ENCODE data around the gene HYAL1.
"Not testable (repeated sequence)": the region's sequence is repeated elsewhere in the genome, so short reads cannot be mapped to it uniquely, and the experiment has no call there.

The HYAL1 gene

GRCh38 chr3:50293079-50293801 lies 10.1 kb downstream of the HYAL1 start:
- Histone ChIP-seq H3K4me1 (ENCODE audit: control insufficient read depth, insufficient read depth, low read length) (peaks cover 6% of the 10 kb centered on the region), H3K4me3 (ENCODE audit: insufficient read depth, low read depth, low read length) (no peak overlapping the region), H3K9me3 (ENCODE audit: control insufficient read depth, low read length) (no peaks in the 10 kb centered on the region), H3K27ac (ENCODE audit: insufficient read depth, low read depth, low read length, poor library complexity, severe bottlenecking) (peak overlapping the region; percentile 39), H3K27me3 (ENCODE audit: control insufficient read depth, insufficient read depth, low read length, poor library complexity, severe bottlenecking) (no peaks in the 10 kb centered on the region), H3K36me3 (ENCODE audit: control insufficient read depth, insufficient read depth, low read length) (peaks cover 16% of the 10 kb centered on the region)
- 89 to 92% methylated on average over 12 of the region's 12 CpGs for WGBS, 2 experiments

GRCh38 chr3:50292159-50293078 lies 11.0 kb downstream of the HYAL1 start, which contains the start of gene IFRD2:
IFRD2 (minus strand) TSS chr3:50292429; CDS start chr3:50292274, 155 bp downstream.
- Histone ChIP-seq H3K9me3 (ENCODE audit: control insufficient read depth, low read length) (no peaks in the 10 kb centered on the region), H3K4me3 (ENCODE audit: insufficient read depth, low read depth, low read length) (peak within 1 kb of the TSS; percentile 94), H3K27me3 (ENCODE audit: control insufficient read depth, insufficient read depth, low read length, poor library complexity, severe bottlenecking) (no peaks in the 10 kb centered on the region), H3K36me3 (ENCODE audit: control insufficient read depth, insufficient read depth, low read length) (peaks cover 21% of the 10 kb centered on the region), H3K4me1 (ENCODE audit: control insufficient read depth, insufficient read depth, low read length) (peaks cover 4% of the 10 kb centered on the region), H3K27ac (ENCODE audit: insufficient read depth, low read depth, low read length, poor library complexity, severe bottlenecking) (peak within 1 kb of the TSS; percentile 39)
- WGBS, 2 experiments, result 4 to 5% methylated on average over 67 of the region's 67 CpGs

- H3K9me3 ChIP-seq (ENCODE audit: control insufficient read depth, low read length), result no peaks in the 10 kb centered on the region
- no peaks in the 10 kb centered on the region for H3K27me3 ChIP-seq (ENCODE audit: control insufficient read depth, insufficient read depth, low read length, poor library complexity, severe bottlenecking)
- H3K27ac ChIP-seq (ENCODE audit: insufficient read depth, low read depth, low read length, poor library complexity, severe bottlenecking), result no peak overlapping the region
- WGBS, 2 experiments, result 95 to 96% methylated on average over 16 of the region's 16 CpGs
- H3K4me1 ChIP-seq (ENCODE audit: control insufficient read depth, insufficient read depth, low read length), result peaks cover 4% of the 10 kb centered on the region
- no peak overlapping the region for H3K4me3 ChIP-seq (ENCODE audit: insufficient read depth, low read depth, low read length)
- H3K36me3 ChIP-seq (ENCODE audit: control insufficient read depth, insufficient read depth, low read length), result peaks cover 21% of the 10 kb centered on the region
Observed at GRCh38 chr3:50290161-50290641, 13.2 kb downstream of the HYAL1 start.

GRCh38 chr3:50289130-50289529 lies 14.2 kb downstream of the HYAL1 start:
- WGBS, 2 experiments, result 92 to 95% methylated on average over 6 of the region's 6 CpGs
- Histone ChIP-seq H3K9me3 (ENCODE audit: control insufficient read depth, low read length) (no peaks in the 10 kb centered on the region), H3K27me3 (ENCODE audit: control insufficient read depth, insufficient read depth, low read length, poor library complexity, severe bottlenecking) (no peaks in the 10 kb centered on the region)

GRCh38 chr3:50288387-50289007 lies 14.9 kb downstream of the HYAL1 start:
- no peak overlapping the region for H3K4me3 ChIP-seq (ENCODE audit: insufficient read depth, low read depth, low read length)
- peaks cover 4% of the 10 kb centered on the region for H3K4me1 ChIP-seq (ENCODE audit: control insufficient read depth, insufficient read depth, low read length)
- no peaks in the 10 kb centered on the region for H3K27me3 ChIP-seq (ENCODE audit: control insufficient read depth, insufficient read depth, low read length, poor library complexity, severe bottlenecking)
- no peak overlapping the region for H3K27ac ChIP-seq (ENCODE audit: insufficient read depth, low read depth, low read length, poor library complexity, severe bottlenecking)
- peaks cover 21% of the 10 kb centered on the region for H3K36me3 ChIP-seq (ENCODE audit: control insufficient read depth, insufficient read depth, low read length)
- WGBS, 2 experiments, result 95 to 97% methylated on average over 23 of the region's 23 CpGs
- no peaks in the 10 kb centered on the region for H3K9me3 ChIP-seq (ENCODE audit: control insufficient read depth, low read length)

More at GRCh38 chr3:50289130-50289529, 14.2 kb downstream of the HYAL1 start:
- Histone ChIP-seq H3K4me3 (ENCODE audit: insufficient read depth, low read depth, low read length) (no peak overlapping the region), H3K36me3 (ENCODE audit: control insufficient read depth, insufficient read depth, low read length) (peaks cover 21% of the 10 kb centered on the region), H3K27ac (ENCODE audit: insufficient read depth, low read depth, low read length, poor library complexity, severe bottlenecking) (no peak overlapping the region), H3K4me1 (ENCODE audit: control insufficient read depth, insufficient read depth, low read length) (peaks cover 4% of the 10 kb centered on the region)

- WGBS, 2 experiments, result 93 to 94% methylated on average over 1 of the region's 1 CpG
- Histone ChIP-seq H3K4me1 (ENCODE audit: control insufficient read depth, insufficient read depth, low read length) (peaks cover 4% of the 10 kb centered on the region), H3K27me3 (ENCODE audit: control insufficient read depth, insufficient read depth, low read length, poor library complexity, severe bottlenecking) (no peaks in the 10 kb centered on the region), H3K36me3 (ENCODE audit: control insufficient read depth, insufficient read depth, low read length) (peaks cover 21% of the 10 kb centered on the region), H3K27ac (ENCODE audit: insufficient read depth, low read depth, low read length, poor library complexity, severe bottlenecking) (no peak overlapping the region), H3K9me3 (ENCODE audit: control insufficient read depth, low read length) (no peaks in the 10 kb centered on the region), H3K4me3 (ENCODE audit: insufficient read depth, low read depth, low read length) (no peak overlapping the region)
Observed at GRCh38 chr3:50287262-50287661, 16.1 kb downstream of the HYAL1 start.

GRCh38 chr3:50286322-50287227 lies 16.8 kb downstream of the HYAL1 start:
- H3K27ac ChIP-seq (ENCODE audit: insufficient read depth, low read depth, low read length, poor library complexity, severe bottlenecking), result no peak overlapping the region
- H3K36me3 ChIP-seq (ENCODE audit: control insufficient read depth, insufficient read depth, low read length), result peaks cover 21% of the 10 kb centered on the region
- H3K4me3 ChIP-seq (ENCODE audit: insufficient read depth, low read depth, low read length), result no peak overlapping the region
- no peaks in the 10 kb centered on the region for H3K9me3 ChIP-seq (ENCODE audit: control insufficient read depth, low read length)
- H3K27me3 ChIP-seq (ENCODE audit: control insufficient read depth, insufficient read depth, low read length, poor library complexity, severe bottlenecking), result no peaks in the 10 kb centered on the region
- peaks cover 4% of the 10 kb centered on the region for H3K4me1 ChIP-seq (ENCODE audit: control insufficient read depth, insufficient read depth, low read length)
- WGBS, 2 experiments, result 95% methylated on average over 27 to 28 of the region's 28 CpGs

GRCh38 chr3:50284121-50284520 lies 19.3 kb downstream of the HYAL1 start:
- H3K36me3 ChIP-seq (ENCODE audit: control insufficient read depth, insufficient read depth, low read length), result peaks cover 14% of the 10 kb centered on the region
- not testable (repeated sequence) for H3K4me1 ChIP-seq (ENCODE audit: control insufficient read depth, insufficient read depth, low read length)
- WGBS, 2 experiments, result 88 to 94% methylated on average over 4 of the region's 6 CpGs

GRCh38 chr3:50279255-50280016 lies 23.9 kb downstream of the HYAL1 start:
- 93 to 95% methylated on average over 8 of the region's 8 CpGs for WGBS, 2 experiments
- Histone ChIP-seq H3K27me3 (ENCODE audit: control insufficient read depth, insufficient read depth, low read length, poor library complexity, severe bottlenecking) (peaks cover 21% of the 10 kb centered on the region), H3K4me3 (ENCODE audit: insufficient read depth, low read depth, low read length) (no peak overlapping the region)

More at GRCh38 chr3:50284121-50284520, 19.3 kb downstream of the HYAL1 start:
- H3K27me3 ChIP-seq (ENCODE audit: control insufficient read depth, insufficient read depth, low read length, poor library complexity, severe bottlenecking); H3K4me3 ChIP-seq (ENCODE audit: insufficient read depth, low read depth, low read length); H3K9me3 ChIP-seq (ENCODE audit: control insufficient read depth, low read length); H3K27ac ChIP-seq (ENCODE audit: insufficient read depth, low read depth, low read length, poor library complexity, severe bottlenecking): not testable (repeated sequence)

More at GRCh38 chr3:50279255-50280016, 23.9 kb downstream of the HYAL1 start:
- Histone ChIP-seq H3K36me3 (ENCODE audit: control insufficient read depth, insufficient read depth, low read length) (no peaks in the 10 kb centered on the region), H3K27ac (ENCODE audit: insufficient read depth, low read depth, low read length, poor library complexity, severe bottlenecking) (no peak overlapping the region), H3K4me1 (ENCODE audit: control insufficient read depth, insufficient read depth, low read length) (peaks cover 7% of the 10 kb centered on the region), H3K9me3 (ENCODE audit: control insufficient read depth, low read length) (no peaks in the 10 kb centered on the region)
